D721Med (cell line): Measurements from ENCODE around the gene CCDC88A.
"Not testable (repeated sequence)": the region's sequence is repeated elsewhere in the genome, so short reads cannot be mapped to it uniquely, and the experiment has no call there.

ENCODE experiments used
- DNase-seq: peaks from one replicate; pipeline ENCODE4 v3.0.0; 2011; ENCODE audit warnings: low spot score; ENCODE audit not compliant: insufficient read length
- FAIRE-seq: peaks from 2 replicates; lab custom pipeline; 2011; peaks lifted over from hg19 to GRCh38; lab: Jason Lieb, UNC
- TF ChIP-seq, protein P1 (sequence below): IDR thresholded peaks from 2 replicates; pipeline ENCODE4 v1.5.1; 2012; ENCODE audit warnings: mild to moderate bottlenecking, control low read depth; ENCODE audit not compliant: insufficient read depth; ENCODE audit errors: missing control alignments

CCDC88A gene

DNA sequence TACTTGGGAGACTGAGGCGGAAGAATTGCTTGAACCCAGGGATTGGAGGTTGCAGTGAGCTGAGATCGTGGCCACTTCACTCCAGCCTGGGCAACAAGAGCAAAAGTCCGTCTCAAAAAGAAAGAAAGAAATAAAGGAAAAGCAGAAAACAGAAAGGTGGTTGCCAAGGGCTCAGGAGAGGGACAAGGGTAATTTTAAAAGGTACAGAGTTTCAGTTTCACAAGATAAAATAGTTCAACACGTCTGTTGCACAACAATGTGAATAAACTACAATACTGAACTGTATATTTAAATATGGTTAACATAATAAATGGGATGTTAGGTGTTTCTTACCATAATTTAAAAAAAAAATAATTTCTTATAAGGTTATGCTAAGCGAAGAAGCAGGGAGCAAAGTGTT is 174.2 kb downstream of the CCDC88A start:
- DNase-seq (no peak), FAIRE-seq (no peak)

DNA sequence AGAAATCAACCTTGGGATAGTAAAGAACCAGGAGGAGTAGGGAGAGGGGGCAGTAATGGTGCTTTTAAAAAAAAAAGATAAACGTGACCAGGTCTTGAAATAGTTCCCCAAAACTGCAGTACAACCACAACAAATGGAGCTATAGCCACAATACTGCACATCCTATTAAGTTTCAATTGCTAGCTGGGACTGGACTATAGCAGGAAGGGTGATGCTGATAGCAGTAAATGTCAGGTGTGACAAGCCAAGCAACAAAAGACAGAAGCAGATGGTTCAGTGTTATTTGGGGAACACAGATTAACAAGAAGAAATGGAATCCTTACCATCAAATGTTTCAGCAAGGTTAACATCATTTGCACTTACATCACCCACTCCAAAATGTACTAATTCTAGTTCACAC is 177.0 kb downstream of the CCDC88A start:
- FAIRE-seq (no peak), DNase-seq (no peak)
- TF ChIP-seq, protein P1, sequence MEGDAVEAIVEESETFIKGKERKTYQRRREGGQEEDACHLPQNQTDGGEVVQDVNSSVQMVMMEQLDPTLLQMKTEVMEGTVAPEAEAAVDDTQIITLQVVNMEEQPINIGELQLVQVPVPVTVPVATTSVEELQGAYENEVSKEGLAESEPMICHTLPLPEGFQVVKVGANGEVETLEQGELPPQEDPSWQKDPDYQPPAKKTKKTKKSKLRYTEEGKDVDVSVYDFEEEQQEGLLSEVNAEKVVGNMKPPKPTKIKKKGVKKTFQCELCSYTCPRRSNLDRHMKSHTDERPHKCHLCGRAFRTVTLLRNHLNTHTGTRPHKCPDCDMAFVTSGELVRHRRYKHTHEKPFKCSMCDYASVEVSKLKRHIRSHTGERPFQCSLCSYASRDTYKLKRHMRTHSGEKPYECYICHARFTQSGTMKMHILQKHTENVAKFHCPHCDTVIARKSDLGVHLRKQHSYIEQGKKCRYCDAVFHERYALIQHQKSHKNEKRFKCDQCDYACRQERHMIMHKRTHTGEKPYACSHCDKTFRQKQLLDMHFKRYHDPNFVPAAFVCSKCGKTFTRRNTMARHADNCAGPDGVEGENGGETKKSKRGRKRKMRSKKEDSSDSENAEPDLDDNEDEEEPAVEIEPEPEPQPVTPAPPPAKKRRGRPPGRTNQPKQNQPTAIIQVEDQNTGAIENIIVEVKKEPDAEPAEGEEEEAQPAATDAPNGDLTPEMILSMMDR = no peak

More for the DNA sequence above, 174.2 kb downstream of the CCDC88A start:
- TF ChIP-seq, protein P1 = no peak

DNA sequence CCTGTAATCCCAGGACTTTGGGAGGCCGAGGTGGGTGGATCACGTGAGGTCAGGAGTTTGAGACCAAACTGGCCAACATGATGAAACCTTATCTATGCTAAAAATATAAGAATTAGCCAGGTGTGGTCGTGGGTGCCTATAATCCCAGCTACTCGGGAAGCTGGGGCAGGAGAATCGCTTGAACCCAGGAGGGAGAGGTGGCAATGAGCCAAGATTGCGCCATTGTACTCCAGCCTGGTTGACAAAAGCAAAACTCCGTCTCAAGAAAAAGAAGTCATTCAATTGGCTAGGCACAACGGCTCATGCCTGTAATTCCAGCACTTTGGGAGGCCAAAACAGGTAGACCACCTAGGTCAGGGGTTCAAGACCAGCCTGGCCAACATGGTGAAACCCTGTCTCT is 178.1 kb downstream of the CCDC88A start:
- not testable (repeated sequence) for DNase-seq, FAIRE-seq

DNA sequence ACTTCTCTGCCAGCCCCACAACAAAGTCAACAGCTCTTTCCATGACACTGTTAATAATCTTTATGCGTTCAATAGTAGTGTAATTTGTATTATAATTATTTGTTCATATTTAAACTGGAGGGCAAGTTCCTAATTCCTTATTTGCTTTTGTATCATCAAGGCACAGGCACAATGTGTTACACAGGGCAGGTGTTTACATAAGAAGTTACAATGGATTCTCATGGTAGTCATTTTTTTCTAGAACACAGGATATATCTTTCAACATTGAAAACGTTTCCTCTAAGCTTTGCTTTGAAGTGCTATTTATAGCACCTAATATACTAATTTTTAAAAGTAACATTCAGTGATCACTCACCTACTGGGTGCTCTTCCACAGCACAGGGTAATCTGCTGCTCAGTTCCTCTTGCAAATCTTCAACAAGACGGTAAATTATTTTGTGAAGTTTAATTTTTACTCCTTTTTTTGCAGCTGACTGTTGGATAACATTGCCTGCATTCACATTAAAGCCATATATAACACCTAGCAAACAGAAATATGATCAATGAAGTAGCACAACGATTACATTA is 179.9 kb downstream of the CCDC88A start:
- TF ChIP-seq, protein P1 = no peak
- no peak for FAIRE-seq
- DNase-seq = no peak
